CD4-positive, alpha-beta memory T cell (primary cell): ENCODE measurements around the gene MACF1. TPM values are rescaled to one million over a fixed set of nuclear protein-coding genes. Genes with fewer than 3 reads are reported as not detected.

ENCODE experiments used
- CTCF ChIA-PET: fragments of 350-600 bp; sonication (Branson Sonifier 250); formaldehyde crosslinking; loops from one replicate; lab custom pipeline; 2021; ENCODE audit warnings: inconsistent platforms; ENCODE audit not compliant: partially characterized antibody; lab: Charles Lee
- POLR2A ChIA-PET: fragments of 350-600 bp; sonication (Branson Sonifier 250); formaldehyde crosslinking; loops from one replicate; lab custom pipeline; 2021; ENCODE audit not compliant: partially characterized antibody; lab: Charles Lee
- DNase-seq, 5 donors: peaks; one replicate each; pipeline versions ENCODE4 v3.0.0 to v3.0.0-alpha.2; 2020 to 2022; ENCODE audit warnings: mixed read lengths in 1 of 5
- H3K27ac ChIP-seq: one replicate; pipeline ENCODE4 v1.7.0; 2013; ENCODE audit warnings: low read depth, low read length
- H3K27me3 ChIP-seq: 2 replicates; pipeline ENCODE4 v1.7.0; 2013; ENCODE audit warnings: mild to moderate bottlenecking, low read length, moderate library complexity; ENCODE audit not compliant: insufficient read depth
- H3K36me3 ChIP-seq: 2 replicates; pipeline ENCODE4 v1.7.0; 2013; ENCODE audit warnings: mild to moderate bottlenecking, low read length, moderate library complexity; ENCODE audit not compliant: insufficient read depth
- H3K4me1 ChIP-seq: 2 replicates; pipeline ENCODE4 v1.7.0; 2013; ENCODE audit warnings: mild to moderate bottlenecking, low read length, moderate library complexity; ENCODE audit not compliant: insufficient read depth
- H3K4me3 ChIP-seq, 2 donors: one replicate each; pipeline ENCODE4 v1.7.0; 2013; ENCODE audit warnings: low read length in 2 of 2, mild to moderate bottlenecking in 1 of 2
- H3K9me3 ChIP-seq, 2 donors: one replicate each; pipeline ENCODE4 v1.7.0; 2013; ENCODE audit warnings: low read length in 2 of 2, control low read depth in 1 of 2; ENCODE audit not compliant: control insufficient read depth in 1 of 2
- H3K27ac Mint-ChIP-seq, 7 donors: one replicate each; pipeline ENCODE4 v1.8.0; 2020 to 2021; ENCODE audit warnings: mixed read lengths in 7 of 7, mild to moderate bottlenecking in 6 of 7, inconsistent platforms in 3 of 7, moderate library complexity in 3 of 7
- H3K27me3 Mint-ChIP-seq, 2 donors: one replicate each; pipeline ENCODE4 v1.8.0; 2020 to 2021; ENCODE audit warnings: mixed read lengths in 2 of 2
- H3K36me3 Mint-ChIP-seq, 2 donors: one replicate each; pipeline ENCODE4 v1.8.0; 2020 to 2021; ENCODE audit warnings: mixed read lengths in 2 of 2, inconsistent platforms in 1 of 2, mild to moderate bottlenecking in 1 of 2
- H3K4me1 Mint-ChIP-seq, 4 donors: one replicate each; pipeline ENCODE4 v1.8.0; 2020 to 2021; ENCODE audit warnings: mixed read lengths in 4 of 4, mild to moderate bottlenecking in 1 of 4
- H3K4me3 Mint-ChIP-seq, 8 donors: one replicate each; pipeline ENCODE4 v1.8.0; 2020 to 2021; ENCODE audit warnings: mixed read lengths in 8 of 8, mild to moderate bottlenecking in 7 of 8, moderate library complexity in 6 of 8, inconsistent platforms in 3 of 8
- H3K9me3 Mint-ChIP-seq, 8 donors: one replicate each; pipeline ENCODE4 v1.8.0; 2020 to 2021; ENCODE audit warnings: mixed read lengths in 8 of 8, mild to moderate bottlenecking in 5 of 8, inconsistent platforms in 3 of 8, moderate library complexity in 1 of 8
- intact Hi-C: fragments of 100-400 bp; cut with micrococcal nuclease; formaldehyde crosslinking; loops from one replicate; pipeline ENCODE4 v1.15.1; 2023
- polyA plus RNA-seq, 2 donors: library from polyadenylated mRNA; unstranded; fragments of 300-500 nt; fragmentation: Illumina TruSeq; gene quantifications; one replicate each; pipeline ENCODE4 v1.2.3, GENCODE V29; 2021
- total RNA-seq, 2 experiments: library from RNA; stranded (reverse); gene quantifications; one replicate each; pipeline ENCODE4 v1.2.3, GENCODE V29; 2021

The MACF1 gene
- total and polyA plus RNA-seq, 4 experiments from 2014 or later, result 6.8 to 387 (median 222) TPM

DNA sequence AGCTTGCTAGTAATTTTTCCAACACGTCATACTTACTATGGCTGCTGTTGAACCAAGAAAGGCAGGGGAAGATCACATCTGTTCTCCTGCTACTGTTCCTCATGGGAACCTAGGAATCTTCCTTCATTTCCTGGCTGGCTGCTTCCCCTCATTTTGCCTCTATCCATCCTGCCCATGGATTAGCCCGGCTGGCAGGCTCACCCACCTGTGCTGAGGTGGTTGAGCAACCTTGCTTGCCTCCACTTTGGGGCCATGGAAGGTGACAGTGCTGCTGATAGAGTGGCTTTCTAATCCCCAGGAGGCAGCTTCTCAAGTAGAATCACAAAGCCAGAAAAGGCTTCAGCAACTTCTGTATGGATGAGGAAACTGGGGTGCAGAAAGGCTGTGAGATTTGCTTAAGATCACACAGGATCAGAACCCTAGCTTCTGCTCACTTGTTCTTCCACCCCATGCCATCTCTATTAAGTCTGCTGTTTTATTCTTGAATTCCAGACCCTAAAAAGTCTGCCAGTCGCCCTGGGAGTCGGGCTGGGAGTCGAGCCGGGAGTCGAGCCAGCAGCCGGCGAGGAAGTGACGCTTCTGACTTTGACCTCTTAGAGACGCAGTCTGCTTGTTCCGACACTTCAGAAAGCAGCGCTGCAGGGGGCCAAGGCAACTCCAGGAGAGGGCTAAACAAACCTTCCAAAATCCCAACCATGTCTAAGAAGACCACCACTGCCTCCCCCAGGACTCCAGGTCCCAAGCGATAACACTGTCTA, 280.7 kb downstream of the MACF1 start:
- DNase-seq, result no peak
- intact Hi-C loops, result no loop called here
- H3K27me3 Mint-ChIP-seq, result no peaks in the 10 kb centered on the region
- POLR2A ChIA-PET, result no interaction called here
- peaks cover 0 to 1% (median under 1%) of the 10 kb centered on the region in 4 donors for H3K4me1 Mint-ChIP-seq
- Histone ChIP-seq H3K36me3 (peaks cover 44% of the 10 kb centered on the region), H3K9me3 (no peaks in the 10 kb centered on the region), H3K27ac (no peak overlapping the region), H3K27me3 (no peaks in the 10 kb centered on the region), H3K4me3 (no peak overlapping the region), H3K4me1 (no peaks in the 10 kb centered on the region)
- peaks cover 0 to 2% (median 0%) of the 10 kb centered on the region in 8 donors for H3K9me3 Mint-ChIP-seq
- H3K36me3 Mint-ChIP-seq, result peaks cover 32 to 61% of the 10 kb centered on the region in 2 donors
- CTCF ChIA-PET, result no interaction called here
- H3K27ac Mint-ChIP-seq, result peak overlapping the region in 2 of 7 donors; percentile 17 to 66
- H3K4me3 Mint-ChIP-seq, result no peak overlapping the region

DNA sequence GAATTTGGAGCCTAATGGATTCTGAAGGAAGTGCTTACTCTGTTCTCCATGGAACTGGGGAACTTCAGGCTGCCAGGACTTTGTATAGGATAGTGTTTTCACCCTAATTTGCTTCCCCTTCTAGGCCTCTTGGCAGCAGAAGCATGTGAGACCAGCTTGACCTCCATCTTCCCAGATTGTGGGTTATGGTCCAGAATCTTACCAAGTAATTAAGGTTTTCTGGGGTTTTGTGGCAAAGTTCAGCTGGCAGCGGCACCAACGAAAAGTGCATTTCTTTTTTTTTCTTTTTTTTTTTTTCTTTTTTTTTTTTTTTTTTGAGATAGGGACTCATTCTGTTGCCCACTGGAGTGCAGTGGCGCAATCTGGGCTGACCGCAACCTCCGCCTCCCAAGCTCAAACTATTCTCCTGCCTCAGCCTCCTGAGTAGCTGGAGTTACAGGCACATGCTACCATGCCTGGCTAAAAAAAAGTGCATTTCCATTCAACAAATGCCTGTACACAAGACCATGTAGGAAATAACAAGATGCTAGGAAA, 283.6 kb downstream of the MACF1 start:
- Mint-ChIP-seq H3K4me1 (peaks cover 2 to 12% (median 5%) of the 10 kb centered on the region in 4 donors), H3K27ac (peak overlapping the region in 1 of 7 donors; percentile 23), H3K9me3 (no peaks in the 10 kb centered on the region), H3K27me3 (peaks cover 4% of the 10 kb centered on the region in 2 donors), H3K4me3 (no peak overlapping the region), H3K36me3 (peaks cover 15 to 41% of the 10 kb centered on the region in 2 donors)
- no peak overlapping the region for H3K27ac ChIP-seq
- no peaks in the 10 kb centered on the region for H3K9me3 ChIP-seq
- ChIA-PET POLR2A (no interaction called here), CTCF (interaction anchor here (1.3 kb wide), 1 partner anchor 22 kb away, joined by 3 read pairs; no protein-coding TSS in a partner anchor)
- H3K4me3 ChIP-seq, result no peak overlapping the region
- intact Hi-C loops, result no loop called here
- peaks cover 4% of the 10 kb centered on the region for H3K4me1 ChIP-seq
- peaks cover 6% of the 10 kb centered on the region for H3K27me3 ChIP-seq
- DNase-seq, result no peak
- H3K36me3 ChIP-seq, result peaks cover 25% of the 10 kb centered on the region

DNA sequence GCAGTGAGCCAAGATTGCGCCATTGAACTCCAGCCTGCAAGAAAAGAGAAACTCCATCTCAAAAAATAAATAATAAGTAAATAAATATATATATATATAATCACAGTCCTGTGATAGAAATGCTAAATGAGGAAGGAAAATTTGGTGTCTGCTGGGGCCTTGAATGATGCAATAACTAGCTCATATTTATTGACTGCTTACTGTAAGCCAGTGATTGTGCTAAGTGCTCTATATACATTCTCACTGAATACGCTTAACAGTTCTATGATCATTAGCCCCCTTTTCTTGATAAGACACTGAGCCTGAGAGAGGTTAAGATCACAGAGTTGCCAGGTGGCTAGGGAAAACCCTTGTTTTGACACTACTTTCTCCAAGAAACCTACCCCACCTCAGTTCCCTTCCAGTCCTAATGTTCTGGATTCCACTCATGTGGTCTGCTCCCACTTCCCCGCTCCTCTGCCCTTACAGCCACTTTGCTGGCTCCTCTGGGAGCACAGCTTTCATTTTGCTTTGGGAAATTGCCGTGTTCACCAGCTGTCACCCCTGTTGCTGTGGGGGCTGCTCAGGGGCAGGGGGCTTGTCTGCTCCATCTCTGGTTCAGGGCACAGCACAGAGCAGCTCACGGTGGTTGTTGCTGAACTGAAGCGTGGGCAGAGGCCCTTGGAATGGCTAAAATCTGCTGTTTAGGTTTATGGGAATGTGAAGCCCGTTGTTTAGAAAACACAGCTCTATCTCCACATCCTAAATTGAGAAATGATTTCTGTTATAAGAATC, 284.5 kb downstream of the MACF1 start:
- H3K36me3 ChIP-seq, result peaks cover 21% of the 10 kb centered on the region
- no peak overlapping the region for H3K4me3 ChIP-seq
- ChIA-PET CTCF (interaction anchor here (0.7 to 1.5 kb wide), 3 partner anchors 49 to 101 kb away, joined by 3 read pairs; no protein-coding TSS in a partner anchor), POLR2A (no interaction called here)
- no peaks in the 10 kb centered on the region for H3K9me3 Mint-ChIP-seq
- H3K27ac Mint-ChIP-seq, result peak overlapping the region in 2 of 7 donors; percentile 31 to 57
- DNase-seq, result no peak
- H3K4me1 ChIP-seq, result peaks cover 4% of the 10 kb centered on the region
- intact Hi-C loops, result no loop called here
- no peaks in the 10 kb centered on the region for H3K9me3 ChIP-seq
- H3K27me3 Mint-ChIP-seq, result peaks cover 7 to 8% of the 10 kb centered on the region in 2 donors
- H3K4me1 Mint-ChIP-seq, result peaks cover 2 to 12% (median 5%) of the 10 kb centered on the region in 4 donors
- H3K27me3 ChIP-seq, result peaks cover 7% of the 10 kb centered on the region
- no peak overlapping the region for H3K27ac ChIP-seq
- peaks cover 9 to 35% of the 10 kb centered on the region in 2 donors for H3K36me3 Mint-ChIP-seq
- H3K4me3 Mint-ChIP-seq, result peak overlapping the region in 3 of 8 donors; percentile 60 to 70 (median 61)

DNA sequence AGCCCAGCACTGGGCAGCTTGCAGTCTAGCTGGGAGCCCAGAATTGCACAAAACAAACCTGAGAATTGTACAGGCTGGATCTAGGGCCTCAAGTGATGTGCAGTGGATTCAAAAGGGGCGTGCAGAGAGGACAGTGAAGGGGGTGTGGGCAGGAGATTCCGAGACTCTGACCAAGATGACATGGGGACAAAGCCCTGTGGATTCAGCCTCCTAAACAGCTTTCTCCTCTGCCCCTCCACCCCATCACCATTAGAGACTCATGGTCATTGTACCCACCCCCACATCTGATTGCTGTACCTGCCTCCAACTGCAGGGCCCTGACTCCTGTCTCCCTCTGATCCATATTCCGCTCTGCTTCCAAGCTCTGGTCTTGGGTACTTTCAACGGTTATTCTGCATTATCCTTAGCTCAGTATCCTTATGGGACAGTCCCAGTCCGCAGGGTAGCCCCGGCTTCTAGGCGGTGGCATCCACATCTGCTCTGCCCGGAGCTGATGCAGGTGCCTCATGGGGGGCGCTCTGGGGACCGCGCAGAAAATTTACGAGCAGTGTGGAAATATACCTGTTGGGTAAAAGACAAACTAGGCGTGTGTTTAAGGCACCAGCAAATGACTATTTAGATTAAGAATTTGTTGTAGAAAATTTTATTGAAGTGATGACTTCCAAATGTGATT, 285.2 kb downstream of the MACF1 start:
- peaks cover 7% of the 10 kb centered on the region for H3K27me3 ChIP-seq
- ChIA-PET POLR2A (no interaction called here), CTCF (interaction anchor here (0.7 to 1.5 kb wide), 3 partner anchors 48 to 102 kb away, joined by 3 read pairs; no protein-coding TSS in a partner anchor)
- intact Hi-C loops, result loop anchor here (2.0 kb wide), 1 partner anchor 49 kb away; no protein-coding TSS in a partner anchor
- peak overlapping the region in 3 of 7 donors; percentile 3 to 32 (median 31) for H3K27ac Mint-ChIP-seq
- no peaks in the 10 kb centered on the region for H3K9me3 ChIP-seq
- H3K36me3 Mint-ChIP-seq, result peaks cover 9 to 28% of the 10 kb centered on the region in 2 donors
- H3K36me3 ChIP-seq, result peaks cover 14% of the 10 kb centered on the region
- H3K4me1 ChIP-seq, result peaks cover 4% of the 10 kb centered on the region
- peak overlapping the region in 7 of 8 donors; percentile 3 to 70 (median 60) for H3K4me3 Mint-ChIP-seq
- no peaks in the 10 kb centered on the region for H3K9me3 Mint-ChIP-seq
- peaks cover 2 to 12% (median 5%) of the 10 kb centered on the region in 4 donors for H3K4me1 Mint-ChIP-seq
- no peak for DNase-seq
- no peak overlapping the region for H3K27ac ChIP-seq
- peaks cover 10 to 11% of the 10 kb centered on the region in 2 donors for H3K27me3 Mint-ChIP-seq
- H3K4me3 ChIP-seq, result no peak overlapping the region

DNA sequence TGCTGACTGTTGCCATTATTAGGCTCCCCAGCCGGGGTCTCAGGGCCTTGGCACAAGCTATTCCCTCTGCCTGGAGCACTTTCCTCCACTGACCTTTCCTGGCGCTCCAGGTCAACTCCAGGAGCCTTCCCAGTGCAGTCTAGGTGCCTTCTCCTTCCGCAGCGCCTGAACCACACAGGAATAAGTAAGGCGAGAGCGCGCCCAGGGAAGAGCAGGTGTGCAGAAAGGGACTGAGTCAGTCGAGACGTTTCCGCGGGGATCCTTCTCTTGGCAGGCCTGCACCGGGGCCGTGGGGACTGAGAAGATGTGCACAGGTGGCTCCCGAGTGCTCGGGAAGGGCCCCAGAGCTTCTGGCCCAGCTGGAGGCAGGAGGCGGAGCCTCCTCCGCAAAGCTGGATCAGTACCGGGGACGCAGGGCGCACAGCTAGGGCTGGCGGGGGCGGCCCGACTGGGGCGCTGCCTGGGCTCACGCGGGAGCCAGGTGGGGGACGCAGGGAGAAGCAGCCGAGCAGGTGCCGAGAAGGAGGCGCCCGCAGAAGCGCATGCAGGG, 286.2 kb downstream of the MACF1 start:
- no peaks in the 10 kb centered on the region for H3K9me3 ChIP-seq
- ChIA-PET POLR2A (no interaction called here), CTCF (interaction anchor here (1.5 kb wide), 1 partner anchor 103 kb away, joined by 3 read pairs; no protein-coding TSS in a partner anchor)
- Mint-ChIP-seq H3K4me3 (peak overlapping the region; percentile 51 to 79 (median 72)), H3K27me3 (peaks cover 10 to 11% of the 10 kb centered on the region in 2 donors), H3K4me1 (peaks cover 2 to 12% (median 5%) of the 10 kb centered on the region in 4 donors), H3K27ac (peak overlapping the region in 3 of 7 donors; percentile 31 to 83 (median 71)), H3K36me3 (peaks cover 2 to 20% of the 10 kb centered on the region in 2 donors), H3K9me3 (no peaks in the 10 kb centered on the region)
- intact Hi-C loops, result loop anchor here (2.0 kb wide), 1 partner anchor 48 kb away; no protein-coding TSS in a partner anchor
- H3K4me1 ChIP-seq, result peaks cover 4% of the 10 kb centered on the region
- no peak overlapping the region for H3K27ac ChIP-seq
- H3K4me3 ChIP-seq, result peak overlapping the region in 1 of 2 donors; percentile 45
- DNase-seq, result peak in 2 of 5 donors; percentile 14 to 30
- H3K27me3 ChIP-seq, result peaks cover 7% of the 10 kb centered on the region
- peaks cover 4% of the 10 kb centered on the region for H3K36me3 ChIP-seq

DNA sequence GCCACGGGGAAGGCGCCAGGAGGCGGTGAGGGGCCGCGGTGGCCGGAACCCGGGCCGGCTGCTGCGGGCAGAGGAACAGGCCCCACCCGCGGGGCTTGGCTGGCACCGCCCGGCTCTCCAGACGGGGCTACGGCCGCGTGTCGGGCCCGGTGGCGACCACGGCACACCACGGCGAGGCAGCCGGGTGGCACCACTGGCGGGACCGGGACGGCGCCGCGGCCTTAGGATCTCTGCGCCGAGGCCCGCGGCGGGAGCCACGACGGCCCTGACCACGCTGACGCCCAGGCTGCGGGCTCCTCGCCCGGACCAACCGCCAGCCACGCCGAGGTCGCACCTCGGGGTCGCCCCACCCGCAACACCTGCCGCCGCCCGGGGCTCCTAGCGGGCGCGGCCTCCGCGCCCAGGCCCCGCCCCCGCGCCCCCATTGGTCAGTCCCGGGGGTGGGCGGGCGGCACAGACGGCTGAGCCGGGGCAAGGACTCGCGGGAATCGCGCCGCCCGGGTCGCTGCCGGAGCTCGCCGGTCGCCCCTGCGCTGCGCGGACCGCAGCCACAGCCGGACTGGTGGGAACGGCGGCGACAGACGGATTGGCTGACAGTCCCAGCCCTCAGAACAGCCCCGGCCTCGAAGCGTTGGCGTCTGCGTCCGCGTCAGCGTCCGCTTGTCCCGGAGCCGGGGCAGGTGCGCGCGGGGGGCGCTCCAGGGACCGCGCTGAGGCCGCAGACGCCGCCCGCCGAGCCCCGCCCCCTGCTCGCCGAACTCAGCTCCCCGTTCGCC, 286.8 kb downstream of the MACF1 start, which contains the start of gene BMP8A:
Gene BMP8A (plus strand): TSS at position 491 of the 776 bp plus-strand sequence. CDS start 356 bp downstream, outside the sequence.
- no peaks in the 10 kb centered on the region for H3K9me3 Mint-ChIP-seq
- peak within 1 kb of the TSS; percentile 55 to 79 (median 72) for H3K4me3 Mint-ChIP-seq
- Histone ChIP-seq H3K27ac (no peak within 1 kb of the TSS), H3K9me3 (no peaks in the 10 kb centered on the region), H3K27me3 (peaks cover 7% of the 10 kb centered on the region), H3K36me3 (no peaks in the 10 kb centered on the region), H3K4me3 (peak within 1 kb of the TSS in 1 of 2 donors; percentile 45), H3K4me1 (peaks cover 4% of the 10 kb centered on the region)
- intact Hi-C loops, result loop anchor here (2.0 kb wide), 1 partner anchor 47 kb away; no protein-coding TSS in a partner anchor
- ChIA-PET CTCF (no interaction called here), POLR2A (no interaction called here)
- peak; percentile 71 to 77 (median 76) for DNase-seq
- H3K4me1 Mint-ChIP-seq, result peaks cover 2 to 12% (median 5%) of the 10 kb centered on the region in 4 donors
- H3K36me3 Mint-ChIP-seq, result peaks cover 0 to 14% of the 10 kb centered on the region in 2 donors
- H3K27me3 Mint-ChIP-seq, result peaks cover 10 to 11% of the 10 kb centered on the region in 2 donors
- H3K27ac Mint-ChIP-seq, result peak within 1 kb of the TSS in 3 of 7 donors; percentile 70 to 83 (median 71)
